ENCODE data around the gene UGT1A6.
"Not testable (repeated sequence)": the region's sequence is repeated elsewhere in the genome, so short reads cannot be mapped to it uniquely, and the experiment has no call there.

Gene UGT1A6

DNA sequence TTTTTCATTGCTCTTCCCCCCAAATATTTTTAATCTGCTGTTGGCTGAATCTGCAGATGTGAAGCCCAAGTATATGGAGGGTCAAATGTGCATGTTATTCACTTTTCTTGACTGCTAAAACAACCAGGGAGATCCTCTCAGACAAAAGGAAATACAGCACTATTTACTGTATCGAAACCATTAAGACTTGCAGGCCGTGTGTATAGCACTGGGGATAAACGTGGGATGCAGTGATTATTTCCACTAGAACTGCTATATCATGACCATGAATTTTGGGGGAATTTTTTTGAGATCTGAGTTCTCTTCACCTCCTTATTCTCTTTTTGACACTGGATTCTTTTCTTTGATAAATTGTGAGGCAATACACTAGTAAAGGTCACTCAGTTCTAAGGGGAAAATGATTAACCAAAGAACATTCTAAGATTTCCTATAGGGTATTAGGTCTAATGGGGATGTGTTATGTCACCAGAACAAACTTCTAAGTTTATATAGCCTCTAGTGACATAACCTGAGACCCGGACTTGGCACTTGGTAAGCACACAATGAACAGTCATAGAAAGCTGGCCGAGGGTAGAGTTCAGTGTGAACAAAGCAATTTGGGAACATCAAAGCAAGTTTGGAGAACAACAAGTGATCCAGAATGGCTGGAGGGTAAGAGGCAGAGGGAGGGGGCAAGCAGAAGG is 52.5 kb downstream of the UGT1A6 start:
- TF ChIP-seq, protein P1, sequence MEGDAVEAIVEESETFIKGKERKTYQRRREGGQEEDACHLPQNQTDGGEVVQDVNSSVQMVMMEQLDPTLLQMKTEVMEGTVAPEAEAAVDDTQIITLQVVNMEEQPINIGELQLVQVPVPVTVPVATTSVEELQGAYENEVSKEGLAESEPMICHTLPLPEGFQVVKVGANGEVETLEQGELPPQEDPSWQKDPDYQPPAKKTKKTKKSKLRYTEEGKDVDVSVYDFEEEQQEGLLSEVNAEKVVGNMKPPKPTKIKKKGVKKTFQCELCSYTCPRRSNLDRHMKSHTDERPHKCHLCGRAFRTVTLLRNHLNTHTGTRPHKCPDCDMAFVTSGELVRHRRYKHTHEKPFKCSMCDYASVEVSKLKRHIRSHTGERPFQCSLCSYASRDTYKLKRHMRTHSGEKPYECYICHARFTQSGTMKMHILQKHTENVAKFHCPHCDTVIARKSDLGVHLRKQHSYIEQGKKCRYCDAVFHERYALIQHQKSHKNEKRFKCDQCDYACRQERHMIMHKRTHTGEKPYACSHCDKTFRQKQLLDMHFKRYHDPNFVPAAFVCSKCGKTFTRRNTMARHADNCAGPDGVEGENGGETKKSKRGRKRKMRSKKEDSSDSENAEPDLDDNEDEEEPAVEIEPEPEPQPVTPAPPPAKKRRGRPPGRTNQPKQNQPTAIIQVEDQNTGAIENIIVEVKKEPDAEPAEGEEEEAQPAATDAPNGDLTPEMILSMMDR (IDR thresholded peaks at IDR 0.05; ENCODE audit: insufficient read depth, low read depth, low read length, missing control alignments) = no peak
- H3K4me3 ChIP-seq (ENCODE audit: low read depth, low read length) = no peak overlapping the region
- no peak for DNase-seq (ENCODE audit: low read depth)

DNA sequence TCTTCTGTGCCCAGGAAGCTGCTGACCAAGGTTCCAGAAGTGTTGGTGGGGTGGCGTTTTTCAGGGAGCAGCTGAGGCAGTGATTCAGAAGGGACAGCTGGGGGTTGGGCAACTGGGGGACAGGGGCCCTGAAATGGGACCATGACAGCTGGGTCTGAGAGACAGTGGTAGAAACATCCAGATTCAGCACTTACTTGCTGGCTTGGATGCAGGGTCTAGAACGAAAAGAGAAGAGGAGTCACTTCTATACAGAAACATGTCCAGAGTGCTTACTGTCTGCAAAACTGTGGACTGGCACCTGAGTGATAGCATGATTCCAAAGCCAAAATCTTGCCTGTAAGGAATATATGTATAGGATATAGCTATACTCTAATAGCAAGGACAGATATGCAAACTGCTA is 53.1 kb downstream of the UGT1A6 start:
- not testable (repeated sequence) for DNase-seq (ENCODE audit: low read depth); H3K4me3 ChIP-seq (ENCODE audit: low read depth, low read length)

DNA sequence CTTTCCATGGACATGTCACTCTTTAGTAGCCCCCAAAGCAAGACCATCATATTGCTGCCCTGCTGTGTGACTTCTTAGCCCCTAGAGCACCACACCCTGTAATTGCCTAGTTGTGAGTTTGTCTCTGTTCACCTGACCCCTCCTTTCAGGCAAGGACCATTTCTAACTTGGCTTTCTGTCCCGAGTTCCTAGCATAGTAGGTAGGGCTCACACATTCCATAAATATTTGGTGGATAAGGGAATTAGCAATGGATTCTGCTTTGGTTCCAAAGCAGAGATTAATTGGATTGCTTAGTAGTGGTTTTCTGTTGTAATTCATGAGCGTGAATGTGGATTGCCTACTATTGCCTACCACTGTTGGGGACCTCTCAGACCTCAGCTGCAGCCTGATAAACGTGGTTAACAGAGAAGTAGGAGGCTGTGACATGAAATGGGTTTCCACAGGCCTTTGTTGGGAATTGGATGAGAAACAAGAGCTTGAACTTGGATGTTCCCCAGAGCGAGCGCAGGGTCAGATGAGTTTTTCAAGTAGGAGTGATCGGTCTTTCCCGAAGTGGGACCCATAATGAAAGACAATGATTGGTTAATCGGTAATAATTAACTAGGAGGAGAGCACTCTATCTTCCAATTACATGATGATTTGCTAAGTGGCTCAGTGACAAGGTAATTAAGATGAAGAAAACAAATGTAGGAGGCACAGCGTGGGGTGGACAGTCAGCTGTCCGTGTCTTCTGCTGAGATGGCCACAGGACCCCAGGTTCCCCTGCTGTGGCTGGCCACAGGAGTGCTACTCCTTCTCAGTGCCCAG is 54.0 kb downstream of the UGT1A6 start:
- DNase-seq (ENCODE audit: low read depth) = no peak
- no peak overlapping the region for H3K4me3 ChIP-seq (ENCODE audit: low read depth, low read length)
- TF ChIP-seq, protein P1 (IDR thresholded peaks at IDR 0.05; ENCODE audit: insufficient read depth, low read depth, low read length, missing control alignments) = no peak

DNA sequence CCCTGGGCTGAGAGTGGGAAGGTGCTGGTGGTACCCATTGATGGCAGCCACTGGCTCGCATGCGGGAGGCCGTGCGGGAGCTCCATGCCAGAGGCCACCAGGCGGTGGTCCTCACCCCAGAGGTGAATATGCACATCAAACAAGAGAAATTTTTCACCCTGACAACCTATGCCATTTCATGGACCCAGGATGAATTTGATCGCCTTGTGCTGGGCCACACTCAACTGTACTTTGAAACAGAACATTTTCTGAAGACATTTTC is 54.5 kb downstream of the UGT1A6 start:
- no peak overlapping the region for H3K4me3 ChIP-seq (ENCODE audit: low read depth, low read length)
- no peak for DNase-seq (ENCODE audit: low read depth)
- TF ChIP-seq, protein P1 (IDR thresholded peaks at IDR 0.05; ENCODE audit: insufficient read depth, low read depth, low read length, missing control alignments) = no peak

DNA sequence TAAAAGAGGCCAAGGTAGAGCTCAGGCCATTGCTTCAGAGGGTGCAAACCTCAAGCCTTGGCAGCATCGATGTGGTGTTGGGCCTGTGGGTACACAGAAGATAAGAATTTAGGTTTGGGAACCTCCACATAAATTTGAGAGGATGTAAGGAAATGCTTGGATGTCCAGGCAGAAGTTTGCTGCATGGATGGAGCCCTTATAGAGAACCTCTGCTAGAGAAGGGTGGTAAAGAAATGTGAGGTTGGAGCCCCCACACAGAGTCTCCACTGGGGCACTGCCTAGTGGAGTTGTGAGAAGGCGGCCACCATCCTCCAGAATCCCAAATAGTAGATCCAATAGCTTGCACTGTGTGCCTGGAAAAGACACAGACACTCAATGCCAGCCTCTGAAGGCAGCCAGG is 58.0 kb downstream of the UGT1A6 start:
- not testable (repeated sequence) for H3K4me3 ChIP-seq (ENCODE audit: low read depth, low read length); DNase-seq (ENCODE audit: low read depth)

DNA sequence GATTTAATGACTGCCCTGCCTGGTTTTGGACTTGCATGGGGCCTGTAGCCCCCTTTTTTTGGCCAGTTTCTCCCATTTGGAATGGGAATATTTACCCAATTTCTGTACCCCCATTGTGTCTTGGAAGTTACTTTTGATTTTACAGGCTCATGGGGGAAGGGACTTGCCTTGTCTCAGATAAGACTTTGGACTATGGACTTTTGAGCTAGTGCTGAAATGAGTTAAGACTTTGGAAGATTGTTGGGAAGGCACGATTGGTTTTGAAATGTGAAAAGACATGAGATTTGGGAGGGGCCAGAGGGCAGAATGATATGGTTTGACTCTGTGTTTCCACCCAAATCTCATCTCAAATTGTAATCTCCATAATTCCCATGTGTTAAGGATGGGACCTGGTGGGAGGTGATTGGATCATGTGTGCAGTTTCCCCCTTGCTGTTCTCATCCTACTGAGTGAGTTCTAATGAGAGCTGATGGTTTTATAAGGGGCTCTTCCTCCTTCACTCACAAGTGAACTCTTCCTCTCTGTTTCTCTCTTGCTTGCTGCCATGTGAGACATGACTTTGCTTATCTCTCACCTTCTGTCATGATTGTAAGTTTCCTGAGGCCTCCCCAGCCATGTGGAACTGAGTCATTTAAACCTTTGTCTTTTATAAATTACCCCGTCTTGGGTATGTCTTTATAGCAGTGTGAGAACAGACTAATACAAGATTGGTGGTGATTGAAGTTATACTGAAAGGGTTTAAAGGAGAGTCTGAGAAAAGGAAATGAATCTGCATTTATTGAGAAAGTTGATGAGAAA is 58.7 kb downstream of the UGT1A6 start:
- DNase-seq (ENCODE audit: low read depth) = not testable (repeated sequence)

DNA sequence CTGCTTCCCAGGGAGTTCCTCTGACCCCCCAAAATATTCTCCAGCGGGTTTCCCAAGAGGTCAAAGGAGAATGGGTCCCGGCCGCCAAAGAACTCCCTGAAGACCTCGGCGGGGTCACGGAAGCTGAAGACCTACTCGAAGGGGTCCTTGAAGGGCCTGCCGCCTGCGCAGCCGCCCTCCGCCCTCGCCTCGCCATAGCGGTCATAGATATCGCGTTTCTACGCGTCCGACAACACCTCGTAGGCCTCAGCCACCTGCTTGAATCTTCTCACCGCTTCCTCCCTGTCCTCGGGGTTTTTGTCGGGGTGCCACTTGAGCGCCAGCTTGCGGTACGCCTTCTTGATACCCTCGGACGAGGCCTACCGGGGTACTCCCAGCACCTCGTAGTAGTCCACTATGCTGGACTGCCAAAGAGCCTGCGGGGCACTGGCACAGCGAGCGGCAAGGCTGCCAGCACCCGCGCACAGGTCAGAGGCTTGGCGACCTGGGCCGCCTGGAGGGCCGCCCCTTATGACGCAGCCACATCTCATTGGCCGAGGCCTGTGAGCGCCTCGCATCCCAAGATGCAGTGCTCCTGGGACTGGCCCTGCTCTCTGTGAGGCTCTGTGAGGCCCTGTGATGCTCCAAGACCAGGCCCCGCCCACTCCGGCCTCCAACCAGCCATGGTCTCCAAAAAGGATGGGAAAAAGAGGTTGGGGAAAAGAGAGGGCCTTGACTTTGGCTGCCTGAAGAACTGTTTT is 62.4 kb downstream of the UGT1A6 start:
- DNase-seq (ENCODE audit: low read depth) = no peak
- no peak overlapping the region for H3K4me3 ChIP-seq (ENCODE audit: low read depth, low read length)
- TF ChIP-seq, protein P1 (IDR thresholded peaks at IDR 0.05; ENCODE audit: insufficient read depth, low read depth, low read length, missing control alignments) = no peak

More for the DNA sequence above, 58.7 kb downstream of the UGT1A6 start:
- not testable (repeated sequence) for H3K4me3 ChIP-seq (ENCODE audit: low read depth, low read length)

DNA sequence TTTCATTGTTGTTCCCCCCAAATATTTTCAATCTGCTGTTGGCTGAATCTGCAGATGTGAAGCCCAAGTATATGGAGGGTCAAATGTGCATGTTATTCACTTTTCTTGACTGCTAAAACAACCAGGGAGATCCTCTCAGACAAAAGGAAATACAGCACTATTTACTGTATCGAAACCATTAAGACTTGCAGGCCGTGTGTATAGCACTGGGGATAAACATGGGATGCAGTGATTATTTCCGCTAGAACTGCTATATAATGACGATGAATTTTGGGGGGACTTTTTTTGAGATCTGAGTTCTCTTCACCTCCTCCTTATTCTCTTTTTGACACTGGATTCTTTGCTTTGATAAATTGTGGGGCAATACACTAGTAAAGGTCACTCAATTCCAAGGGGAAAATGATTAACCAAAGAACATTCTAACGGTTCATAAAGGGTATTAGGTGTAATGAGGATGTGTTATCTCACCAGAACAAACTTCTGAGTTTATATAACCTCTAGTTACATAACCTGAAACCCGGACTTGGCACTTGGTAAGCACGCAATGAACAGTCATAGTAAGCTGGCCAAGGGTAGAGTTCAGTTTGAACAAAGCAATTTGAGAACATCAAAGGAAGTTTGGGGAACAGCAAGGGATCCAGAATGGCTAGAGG is 63.9 kb downstream of the UGT1A6 start:
- TF ChIP-seq, protein P1 (IDR thresholded peaks at IDR 0.05; ENCODE audit: insufficient read depth, low read depth, low read length, missing control alignments) = no peak
- H3K4me3 ChIP-seq (ENCODE audit: low read depth, low read length) = no peak overlapping the region
- DNase-seq (ENCODE audit: low read depth) = no peak
